HUES6 (cell line): ENCODE measurements around the gene SIDT1.

Experiments
- H3K27ac ChIP-seq: 2 replicates; pipeline ENCODE4 v1.7.0; 2013; ENCODE audit warnings: low read depth, mild to moderate bottlenecking, low read length, inconsistent platforms
- H3K27me3 ChIP-seq: 2 replicates; pipeline ENCODE4 v1.6.1; 2013; ENCODE audit warnings: low read length; ENCODE audit not compliant: control insufficient read depth, insufficient read depth
- H3K36me3 ChIP-seq: 2 replicates; pipeline ENCODE4 v1.6.1; 2013; ENCODE audit warnings: low read length; ENCODE audit not compliant: control insufficient read depth, insufficient read depth
- H3K4me1 ChIP-seq: 2 replicates; pipeline ENCODE4 v1.6.1; 2013; ENCODE audit warnings: low read length; ENCODE audit not compliant: control insufficient read depth, insufficient read depth
- H3K4me3 ChIP-seq: 2 replicates; pipeline ENCODE4 v1.5.1; 2013; ENCODE audit warnings: low read depth, low read length
- H3K9ac ChIP-seq: one replicate; pipeline ENCODE4 v1.6.1; 2013; ENCODE audit warnings: mild to moderate bottlenecking, low read length
- H3K9me3 ChIP-seq: 2 replicates; pipeline ENCODE4 v1.6.1; 2013; ENCODE audit warnings: low read depth, low read length; ENCODE audit not compliant: control insufficient read depth, insufficient read depth

The SIDT1 gene

DNA sequence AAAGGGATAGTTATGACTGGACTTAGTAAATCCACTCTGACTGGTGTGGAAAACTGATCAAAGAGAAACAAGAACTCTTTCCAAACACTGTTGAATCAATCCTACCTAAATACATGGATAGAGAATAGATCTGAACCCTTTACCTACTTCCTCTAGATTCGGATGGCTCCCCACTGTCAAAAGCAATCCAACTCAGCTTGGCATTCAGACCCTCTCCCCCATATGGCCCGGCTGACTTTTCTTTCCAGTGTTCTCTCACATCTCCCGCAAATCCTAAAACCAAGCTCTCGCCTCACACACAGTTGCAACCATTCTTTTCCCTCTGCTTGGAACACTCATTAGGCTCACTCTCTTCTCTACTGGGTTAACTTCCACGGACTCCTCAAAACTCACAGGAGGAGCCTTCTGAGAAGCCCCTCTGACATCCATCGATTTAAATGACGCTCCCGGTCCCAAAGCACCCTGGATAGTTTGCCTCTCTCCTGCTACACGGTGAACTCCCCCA, 18.0 kb upstream of the SIDT1 start:
- H3K4me3 ChIP-seq = peak overlapping the region; percentile 87
- H3K4me1 ChIP-seq = no peaks in the 10 kb centered on the region
- no peaks in the 10 kb centered on the region for H3K9me3 ChIP-seq
- no peaks in the 10 kb centered on the region for H3K36me3 ChIP-seq
- H3K9ac ChIP-seq = peak overlapping the region; percentile 74
- peaks cover 16% of the 10 kb centered on the region for H3K27me3 ChIP-seq
- H3K27ac ChIP-seq = no peak overlapping the region

DNA sequence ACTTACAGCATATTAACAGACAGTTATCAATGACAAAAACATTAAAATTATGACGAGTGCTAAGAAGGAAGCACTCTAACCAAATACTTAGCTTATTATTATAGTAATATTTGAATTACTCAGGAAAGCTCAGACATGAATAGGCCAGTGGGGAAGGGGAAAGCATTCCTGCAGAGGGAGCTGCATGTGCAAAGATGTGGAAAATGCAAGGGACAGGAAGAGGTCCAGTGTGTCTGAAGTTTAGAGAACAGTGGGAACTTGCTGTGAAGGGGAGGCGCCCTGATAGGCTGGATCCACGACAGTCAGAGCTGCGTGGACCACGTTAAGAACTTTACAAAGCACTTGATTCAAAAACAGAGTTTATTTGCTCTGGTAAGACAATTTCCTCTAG, 16.2 kb upstream of the SIDT1 start:
- no peak overlapping the region; the same call in 1 of the 2 replicates for H3K4me3 ChIP-seq
- no peaks in the 10 kb centered on the region for H3K9me3 ChIP-seq
- H3K27me3 ChIP-seq = peaks cover 19% of the 10 kb centered on the region
- no peaks in the 10 kb centered on the region for H3K36me3 ChIP-seq
- no peak overlapping the region for H3K9ac ChIP-seq
- no peaks in the 10 kb centered on the region for H3K4me1 ChIP-seq
- no peak overlapping the region for H3K27ac ChIP-seq

DNA sequence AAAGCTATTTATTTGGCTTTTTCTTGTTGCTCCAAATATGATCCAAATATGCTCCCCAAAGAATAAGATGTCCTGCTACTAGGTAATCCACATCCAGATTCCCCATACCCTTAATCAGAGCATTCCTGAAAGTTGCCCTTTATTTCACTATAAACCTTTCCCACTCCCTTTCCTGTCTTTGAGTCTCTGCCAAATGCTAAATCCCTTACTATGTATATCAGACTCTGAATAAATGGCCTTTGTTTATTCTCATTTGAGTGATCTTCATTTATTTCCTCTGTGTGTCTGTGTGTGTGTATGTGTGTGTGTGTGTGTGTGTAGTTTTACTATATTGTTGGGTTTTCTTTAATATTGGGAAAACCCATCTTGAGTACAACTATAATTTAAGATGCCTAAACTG, 10.4 kb upstream of the SIDT1 start:
- Histone ChIP-seq H3K27me3 (peaks cover 46% of the 10 kb centered on the region), H3K36me3 (no peaks in the 10 kb centered on the region)

GRCh38 chr3:113523241-113523640, 9.1 kb upstream of the SIDT1 start:
- H3K27ac ChIP-seq = no peak overlapping the region
- no peaks in the 10 kb centered on the region for H3K9me3 ChIP-seq
- no peaks in the 10 kb centered on the region for H3K36me3 ChIP-seq
- H3K9ac ChIP-seq = no peak overlapping the region
- H3K4me1 ChIP-seq = no peaks in the 10 kb centered on the region
- peaks cover 55% of the 10 kb centered on the region for H3K27me3 ChIP-seq
- H3K4me3 ChIP-seq = no peak overlapping the region

More for the DNA sequence above, 10.4 kb upstream of the SIDT1 start:
- no peak overlapping the region for H3K4me3 ChIP-seq
- H3K9ac ChIP-seq = no peak overlapping the region
- no peaks in the 10 kb centered on the region for H3K9me3 ChIP-seq
- no peak overlapping the region for H3K27ac ChIP-seq
- H3K4me1 ChIP-seq = no peaks in the 10 kb centered on the region

GRCh38 chr3:113532698-113533533, 561 bp downstream of the SIDT1 start:
- no peaks in the 10 kb centered on the region for H3K36me3 ChIP-seq
- no peak overlapping the region for H3K27ac ChIP-seq
- H3K4me1 ChIP-seq = peaks cover 9% of the 10 kb centered on the region; the same call in 1 of the 2 replicates
- peak overlapping the region; percentile 3 for H3K9ac ChIP-seq
- peak overlapping the region; percentile 63 for H3K4me3 ChIP-seq
- peaks cover 87% of the 10 kb centered on the region for H3K27me3 ChIP-seq
- H3K9me3 ChIP-seq = no peaks in the 10 kb centered on the region

DNA sequence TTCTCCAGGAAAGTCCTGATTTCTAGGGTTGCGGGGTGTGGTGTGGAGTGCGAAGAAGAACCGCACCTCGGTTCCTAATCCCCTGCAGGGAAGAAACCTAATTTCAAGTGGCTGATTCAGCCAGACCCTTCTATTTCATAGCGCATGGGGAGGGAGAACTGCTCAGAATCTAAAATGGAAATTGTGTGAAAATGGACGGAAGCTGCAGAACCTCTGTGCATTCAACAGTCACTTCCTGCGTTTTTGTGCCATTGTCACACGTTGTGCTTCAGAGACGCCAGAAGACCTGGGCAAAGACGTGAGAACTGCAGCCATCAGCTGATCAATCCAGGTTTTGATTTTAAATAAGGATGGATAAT, 1.2 kb downstream of the SIDT1 start:
- Histone ChIP-seq H3K36me3 (no peaks in the 10 kb centered on the region), H3K27ac (no peak overlapping the region), H3K27me3 (peaks cover 81% of the 10 kb centered on the region), H3K4me3 (peak overlapping the region; percentile 63), H3K9me3 (no peaks in the 10 kb centered on the region), H3K4me1 (peaks cover 9% of the 10 kb centered on the region; the same call in 1 of the 2 replicates), H3K9ac (no peak overlapping the region)

- H3K4me3 ChIP-seq = no peak overlapping the region
- H3K27me3 ChIP-seq = peaks cover 73% of the 10 kb centered on the region
- no peak overlapping the region for H3K27ac ChIP-seq
Measured at GRCh38 chr3:113534365-113534764, 2.0 kb downstream of the SIDT1 start.

DNA sequence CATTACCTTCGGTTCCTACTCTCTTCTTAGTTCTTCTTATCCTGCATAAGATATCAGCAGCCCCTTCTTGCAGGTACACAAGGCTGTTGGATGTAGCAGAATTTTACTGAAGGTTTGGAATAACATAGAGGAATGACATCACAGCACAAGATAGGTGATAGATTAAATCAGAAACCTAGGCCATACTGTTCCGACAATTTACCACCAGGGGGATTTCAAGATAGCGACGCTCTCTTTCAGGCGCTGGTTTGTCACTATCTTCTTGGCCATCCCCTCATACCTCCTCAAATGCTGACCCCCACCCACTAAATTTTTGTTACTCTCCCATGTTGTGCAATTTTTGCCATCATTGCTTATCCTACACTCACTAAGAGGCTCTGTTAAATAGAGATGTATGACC, 3.5 kb downstream of the SIDT1 start:
- Histone ChIP-seq H3K9me3 (no peaks in the 10 kb centered on the region), H3K4me1 (peaks cover 9% of the 10 kb centered on the region; the same call in 1 of the 2 replicates), H3K27ac (no peak overlapping the region), H3K36me3 (no peaks in the 10 kb centered on the region), H3K4me3 (no peak overlapping the region), H3K27me3 (peaks cover 57% of the 10 kb centered on the region), H3K9ac (no peak overlapping the region)

More at GRCh38 chr3:113534365-113534764, 2.0 kb downstream of the SIDT1 start:
- H3K4me1 ChIP-seq = peaks cover 9% of the 10 kb centered on the region; the same call in 1 of the 2 replicates
- no peaks in the 10 kb centered on the region for H3K9me3 ChIP-seq
- H3K36me3 ChIP-seq = no peaks in the 10 kb centered on the region
- H3K9ac ChIP-seq = no peak overlapping the region

DNA sequence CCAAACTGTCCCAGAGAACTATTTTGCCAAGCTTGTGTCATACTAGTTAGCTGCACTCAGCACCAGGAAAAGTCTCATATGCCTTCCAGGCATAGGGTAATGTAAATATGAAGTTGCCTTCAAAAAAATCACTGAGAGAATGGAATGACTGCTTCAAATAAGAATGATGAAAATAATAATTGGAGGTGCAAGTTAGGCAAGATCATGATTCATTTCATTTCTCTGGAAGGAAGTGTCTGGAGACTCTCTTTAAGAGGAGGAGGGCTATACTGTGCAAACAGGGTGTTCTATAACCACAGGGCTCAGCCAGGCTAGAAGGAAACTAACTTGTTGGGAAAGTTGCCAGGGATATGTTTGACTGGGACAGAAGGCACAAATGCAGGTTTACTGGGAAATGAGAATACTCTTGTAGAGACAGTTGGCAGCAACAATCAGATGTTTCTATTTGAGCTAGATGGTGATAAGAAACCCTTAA, 4.3 kb downstream of the SIDT1 start:
- no peaks in the 10 kb centered on the region for H3K9me3 ChIP-seq
- H3K27me3 ChIP-seq = peaks cover 50% of the 10 kb centered on the region
- H3K9ac ChIP-seq = no peak overlapping the region
- H3K27ac ChIP-seq = no peak overlapping the region
- H3K4me3 ChIP-seq = no peak overlapping the region
- H3K4me1 ChIP-seq = peaks cover 9% of the 10 kb centered on the region; the same call in 1 of the 2 replicates
- H3K36me3 ChIP-seq = no peaks in the 10 kb centered on the region

DNA sequence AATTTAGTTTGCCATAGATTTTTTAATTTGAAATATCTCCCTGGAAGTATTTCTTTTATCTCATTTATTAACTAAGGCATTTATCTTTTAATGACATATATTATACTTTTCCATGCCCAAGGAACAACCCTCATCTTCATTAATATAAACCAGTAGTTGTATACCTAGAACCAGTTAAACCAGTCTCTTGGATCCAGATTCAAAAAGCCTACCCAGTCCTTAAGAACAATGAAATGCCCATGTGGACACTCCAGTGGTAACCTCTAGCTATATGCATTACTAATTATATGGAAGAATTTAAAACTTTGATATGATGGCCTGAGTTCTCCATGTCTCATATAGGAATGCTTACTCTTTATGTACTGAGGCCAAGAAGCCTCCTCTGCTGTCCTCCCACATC, 4.8 kb downstream of the SIDT1 start:
- Histone ChIP-seq H3K27ac (no peak overlapping the region), H3K4me1 (peaks cover 9% of the 10 kb centered on the region; the same call in 1 of the 2 replicates)

DNA sequence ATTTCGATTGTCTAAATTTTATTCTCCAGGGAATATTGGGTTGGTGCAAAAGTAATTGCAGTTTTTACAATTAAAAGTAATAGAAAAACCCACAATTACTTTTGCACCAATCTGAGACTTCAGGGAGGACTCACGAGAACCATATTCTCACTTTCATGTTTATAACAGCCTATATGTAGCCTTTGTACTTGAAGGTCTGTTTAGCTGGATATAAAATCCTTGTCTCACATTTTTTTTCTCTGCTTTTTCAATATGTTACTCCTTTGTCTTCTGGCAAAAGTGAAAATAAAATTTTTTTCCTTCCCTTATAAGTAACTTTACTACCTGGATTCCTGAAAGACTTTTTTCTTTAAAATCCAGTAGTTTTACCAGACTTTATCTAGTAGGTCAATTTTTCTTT, 9.2 kb downstream of the SIDT1 start:
- no peak overlapping the region for H3K4me3 ChIP-seq
- no peak overlapping the region for H3K27ac ChIP-seq
- H3K36me3 ChIP-seq = no peaks in the 10 kb centered on the region
- H3K4me1 ChIP-seq = no peaks in the 10 kb centered on the region
- peaks cover 1% of the 10 kb centered on the region; the same call in 1 of the 2 replicates for H3K27me3 ChIP-seq
- no peak overlapping the region for H3K9ac ChIP-seq
- H3K9me3 ChIP-seq = 0 out of 2 replicates have a peak, but pooled peaks cover 3% of the 10 kb centered on the region

More for the DNA sequence above, 4.8 kb downstream of the SIDT1 start:
- 0 out of 2 replicates have a peak, but pooled peaks cover 3% of the 10 kb centered on the region for H3K9me3 ChIP-seq
- peaks cover 45% of the 10 kb centered on the region for H3K27me3 ChIP-seq
- H3K4me3 ChIP-seq = no peak overlapping the region
- H3K9ac ChIP-seq = no peak overlapping the region
- no peaks in the 10 kb centered on the region for H3K36me3 ChIP-seq
